HEK293 (cell line): ENCODE data around the gene ADAMTS20.

Experiments used
- YY1 ChIP-seq: fragments of 450-650 bp; formaldehyde crosslinking; IDR thresholded peaks from 2 replicates; pipeline ENCODE4 v1.5.1; 2018; ENCODE audit warnings: missing biosample characterization, missing genetic modification characterization
- ZFP41 ChIP-seq: fragments of 450-650 bp; formaldehyde crosslinking; IDR thresholded peaks from 2 replicates; pipeline ENCODE4 v1.5.1; 2016; ENCODE audit warnings: missing biosample characterization, missing genetic modification characterization, borderline replicate concordance
- ZFP69B ChIP-seq: fragments of 450-650 bp; formaldehyde crosslinking; IDR thresholded peaks from 2 replicates; pipeline ENCODE4 v1.5.1; 2016; ENCODE audit warnings: missing biosample characterization, missing genetic modification characterization
- ZNF174 ChIP-seq: fragments of 450-650 bp; formaldehyde crosslinking; IDR thresholded peaks from 2 replicates; pipeline ENCODE4 v1.5.0; 2017; ENCODE audit warnings: missing biosample characterization, mild to moderate bottlenecking, missing genetic modification characterization
- ZNF223 ChIP-seq: fragments of 450-650 bp; formaldehyde crosslinking; IDR thresholded peaks from 2 replicates; pipeline ENCODE4 v1.5.1; 2016; ENCODE audit warnings: missing biosample characterization, missing genetic modification characterization
- ZNF555 ChIP-seq: fragments of 450-650 bp; formaldehyde crosslinking; conservative IDR thresholded peaks from 2 replicates; pipeline ENCODE4 v1.5.1; 2017; ENCODE audit warnings: missing biosample characterization, mild to moderate bottlenecking, missing genetic modification characterization, inconsistent platforms
- TF ChIP-seq, protein P1 (sequence below): fragments of 450-650 bp; formaldehyde crosslinking; IDR thresholded peaks from 2 replicates; pipeline ENCODE4 v1.5.1; 2016; ENCODE audit warnings: missing biosample characterization, missing genetic modification characterization

DNA sequence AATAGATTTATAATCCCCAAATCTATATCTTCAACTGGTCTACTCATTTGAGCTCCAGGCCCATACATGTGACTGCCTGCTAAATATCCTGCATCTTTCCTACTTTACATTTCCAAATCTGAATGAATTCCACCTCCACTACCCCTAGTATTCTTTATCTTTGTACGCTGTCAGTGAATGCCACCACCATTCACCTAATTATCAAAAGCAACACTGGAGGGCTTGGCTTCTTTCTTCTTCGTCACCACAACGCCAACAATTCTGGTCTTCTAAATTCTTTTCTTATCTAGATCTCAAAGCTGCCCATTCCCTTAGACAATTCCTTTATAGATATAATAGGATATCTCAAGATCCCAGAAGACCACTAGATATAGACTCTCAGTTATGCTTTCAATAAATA lies 47.1 kb upstream of the ADAMTS20 start:
- TF ChIP-seq, protein P1, sequence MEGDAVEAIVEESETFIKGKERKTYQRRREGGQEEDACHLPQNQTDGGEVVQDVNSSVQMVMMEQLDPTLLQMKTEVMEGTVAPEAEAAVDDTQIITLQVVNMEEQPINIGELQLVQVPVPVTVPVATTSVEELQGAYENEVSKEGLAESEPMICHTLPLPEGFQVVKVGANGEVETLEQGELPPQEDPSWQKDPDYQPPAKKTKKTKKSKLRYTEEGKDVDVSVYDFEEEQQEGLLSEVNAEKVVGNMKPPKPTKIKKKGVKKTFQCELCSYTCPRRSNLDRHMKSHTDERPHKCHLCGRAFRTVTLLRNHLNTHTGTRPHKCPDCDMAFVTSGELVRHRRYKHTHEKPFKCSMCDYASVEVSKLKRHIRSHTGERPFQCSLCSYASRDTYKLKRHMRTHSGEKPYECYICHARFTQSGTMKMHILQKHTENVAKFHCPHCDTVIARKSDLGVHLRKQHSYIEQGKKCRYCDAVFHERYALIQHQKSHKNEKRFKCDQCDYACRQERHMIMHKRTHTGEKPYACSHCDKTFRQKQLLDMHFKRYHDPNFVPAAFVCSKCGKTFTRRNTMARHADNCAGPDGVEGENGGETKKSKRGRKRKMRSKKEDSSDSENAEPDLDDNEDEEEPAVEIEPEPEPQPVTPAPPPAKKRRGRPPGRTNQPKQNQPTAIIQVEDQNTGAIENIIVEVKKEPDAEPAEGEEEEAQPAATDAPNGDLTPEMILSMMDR, result no peak
- TF ChIP-seq ZNF174 (tag by site-specific recombination) (no peak), YY1 (tag by site-specific recombination) (no peak), ZNF555 (tag by site-specific recombination) (no peak), ZNF223 (tag by site-specific recombination) (no peak), ZFP69B (no peak), ZFP41 (tag by site-specific recombination) (no peak)
